OCI-LY7 (cell line): ENCODE measurements around the gene CMSS1.

ENCODE experiments used
- CTCF ChIP-seq: fragments of 200-600 bp; sonication (generic); conservative IDR thresholded peaks from 2 replicates; pipeline ENCODE4 v1.5.1; 2014; ENCODE audit warnings: mild to moderate bottlenecking, antibody characterized with exemption, low read length, moderate library complexity, mixed read lengths
- EZH2phosphoT487 ChIP-seq: fragments of 200-600 bp; sonication (generic); IDR thresholded peaks from 2 replicates; pipeline ENCODE4 v1.6.1; 2018; ENCODE audit warnings: low read depth, borderline replicate concordance, mild to moderate bottlenecking, mixed run types, antibody characterized with exemption, low read length, moderate library complexity, mixed read lengths

- no peak for TF ChIP-seq CTCF
- no peak for TF ChIP-seq EZH2phosphoT487
Observed at GRCh38 chr3:100008081-100008698, 190.5 kb downstream of the CMSS1 start.
